ENCODE measurements around the gene FAM136A.

Gene FAM136A

DNA sequence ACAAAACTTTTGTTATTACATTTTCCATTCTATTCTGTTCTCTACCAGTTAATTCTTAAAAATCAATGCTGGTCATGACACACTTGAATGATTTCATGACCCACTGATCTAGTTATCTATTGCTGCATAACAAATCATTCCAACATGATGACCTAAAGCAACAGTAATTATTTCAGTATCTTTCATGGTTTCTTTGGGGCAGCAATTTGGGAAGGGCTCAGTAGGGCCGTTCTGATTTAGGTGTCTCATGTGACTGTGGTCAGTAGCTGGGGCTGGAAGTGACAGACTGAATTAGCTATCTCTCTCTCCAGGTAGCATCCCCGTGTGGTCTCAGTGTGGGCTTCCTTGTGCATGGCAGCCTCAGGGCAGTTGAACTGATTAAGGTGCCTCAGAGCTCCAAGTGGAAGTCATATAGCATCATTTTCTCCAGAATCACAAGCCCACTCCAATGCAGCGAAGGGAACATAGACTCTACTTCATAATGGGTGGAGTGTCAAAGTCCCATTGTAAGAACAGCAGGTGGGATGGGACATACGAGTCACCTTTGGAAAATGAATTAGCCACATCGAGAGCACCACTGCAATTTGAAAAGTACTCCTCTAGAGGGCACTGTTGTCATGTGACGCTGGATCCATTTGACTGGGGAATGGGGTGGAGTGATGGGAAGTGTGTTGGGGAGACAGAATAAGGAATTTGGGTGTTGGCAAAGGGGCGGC, 39.1 kb upstream of the FAM136A start:
- H2BK5ac ChIP-seq (ENCODE audit: low read length) = no peak overlapping the region
- no peak overlapping the region for H3K56ac ChIP-seq (ENCODE audit: low read length)
- no peak overlapping the region for H4K5ac ChIP-seq (ENCODE audit: low read length)
- no peak overlapping the region for H3K23ac ChIP-seq (ENCODE audit: low read length)
- H3K36me3 ChIP-seq (ENCODE audit: control insufficient read depth, insufficient read depth, low read length) = no peaks in the 10 kb centered on the region
- H3K4me1 ChIP-seq (ENCODE audit: control insufficient read depth, low read depth, low read length) = no peaks in the 10 kb centered on the region
- H2AK5ac ChIP-seq (ENCODE audit: low read length) = no peak overlapping the region
- H3K27ac ChIP-seq (ENCODE audit: low read depth, low read length) = no peak overlapping the region
- H3K79me1 ChIP-seq (ENCODE audit: low read length) = no peaks in the 10 kb centered on the region
- no peak overlapping the region for H3K18ac ChIP-seq (ENCODE audit: low read length)
- H3K27me3 ChIP-seq (ENCODE audit: insufficient read depth, low read length, poor library complexity) = no peaks in the 10 kb centered on the region
- no peak overlapping the region for H2BK15ac ChIP-seq (replicated peaks; ENCODE audit: low read depth)
- H2BK120ac ChIP-seq (ENCODE audit: low read depth, low read length) = no peak overlapping the region
- WGBS (ENCODE audit: extremely low coverage, insufficient coverage, low lambda C conversion rate) = no CpG with 5 or more reads among the region's 7 CpGs
- H3K4ac ChIP-seq (ENCODE audit: low read depth, low read length) = no peak overlapping the region
- no peak overlapping the region for H3K4me3 ChIP-seq (ENCODE audit: low read length)
- no peak overlapping the region for H4K8ac ChIP-seq (ENCODE audit: low read depth, low read length)
- no peaks in the 10 kb centered on the region for H3K79me2 ChIP-seq (ENCODE audit: control insufficient read depth, insufficient read depth, low read length)
- peak; percentile 78 for DNase-seq
- no peak overlapping the region for H3K4me2 ChIP-seq (ENCODE audit: low read length)
- H3K9ac ChIP-seq (ENCODE audit: low read length) = no peak overlapping the region

DNA sequence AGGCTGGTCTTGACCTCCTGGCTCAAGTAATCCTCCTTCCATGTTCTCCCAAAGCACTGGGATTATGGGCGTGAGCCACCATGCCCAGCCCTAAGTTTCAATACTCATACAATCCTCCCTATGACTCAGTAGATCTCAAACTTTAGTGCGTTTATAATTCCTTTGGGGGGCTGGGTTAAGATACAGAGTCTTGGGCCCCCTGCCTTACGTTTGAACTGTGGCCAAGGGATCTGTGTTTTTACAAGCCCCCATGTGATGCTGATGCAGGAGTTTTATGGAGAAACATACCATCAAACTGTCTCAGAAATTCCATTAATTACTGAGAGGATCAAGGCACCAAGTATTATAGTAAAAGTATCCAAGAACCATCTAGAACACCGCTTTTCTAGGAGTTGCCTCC, 38.2 kb upstream of the FAM136A start:
- Histone ChIP-seq H3K23ac (ENCODE audit: low read length) (no peak overlapping the region), H2BK120ac (ENCODE audit: low read depth, low read length) (no peak overlapping the region)
- no CpG with 5 or more reads among the region's 4 CpGs for WGBS (ENCODE audit: extremely low coverage, insufficient coverage, low lambda C conversion rate)

DNA sequence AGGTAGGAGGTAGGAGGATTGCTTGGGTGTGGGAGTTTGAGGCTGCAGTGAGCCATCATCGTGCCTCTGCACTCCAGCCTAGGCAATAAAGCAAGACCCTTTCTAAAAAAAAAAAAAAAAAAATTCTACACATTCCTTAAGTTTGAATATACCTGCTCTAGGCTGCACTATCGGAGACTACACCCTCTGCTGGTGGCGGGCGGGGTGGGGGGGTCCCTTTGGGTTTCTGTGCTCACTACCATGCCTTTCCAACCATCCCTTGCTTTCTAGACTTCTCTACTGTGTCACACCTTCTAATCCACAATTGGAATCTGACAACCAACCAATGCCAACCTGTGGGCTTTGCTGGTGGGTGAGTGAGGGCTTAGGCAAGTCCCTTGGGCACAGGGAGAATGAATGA, 34.7 kb upstream of the FAM136A start:
- Histone ChIP-seq H4K5ac (ENCODE audit: low read length) (no peak overlapping the region), H4K8ac (ENCODE audit: low read depth, low read length) (no peak overlapping the region), H2BK5ac (ENCODE audit: low read length) (no peak overlapping the region), H2AK5ac (ENCODE audit: low read length) (no peak overlapping the region), H3K9ac (ENCODE audit: low read length) (no peak overlapping the region), H3K4me1 (ENCODE audit: control insufficient read depth, low read depth, low read length) (no peaks in the 10 kb centered on the region), H2BK120ac (ENCODE audit: low read depth, low read length) (no peak overlapping the region), H3K18ac (ENCODE audit: low read length) (no peak overlapping the region), H3K23ac (ENCODE audit: low read length) (no peak overlapping the region), H3K4me3 (ENCODE audit: low read length) (no peak overlapping the region), H2BK15ac (replicated peaks; ENCODE audit: low read depth) (no peak overlapping the region), H3K79me1 (ENCODE audit: low read length) (no peaks in the 10 kb centered on the region), H3K56ac (ENCODE audit: low read length) (no peak overlapping the region), H3K4ac (ENCODE audit: low read depth, low read length) (no peak overlapping the region), H3K27me3 (ENCODE audit: insufficient read depth, low read length, poor library complexity) (no peaks in the 10 kb centered on the region), H3K36me3 (ENCODE audit: control insufficient read depth, insufficient read depth, low read length) (no peaks in the 10 kb centered on the region), H3K4me2 (ENCODE audit: low read length) (no peak overlapping the region), H3K79me2 (ENCODE audit: control insufficient read depth, insufficient read depth, low read length) (no peaks in the 10 kb centered on the region), H3K27ac (ENCODE audit: low read depth, low read length) (no peak overlapping the region)
- no CpG with 5 or more reads among the region's 4 CpGs for WGBS (ENCODE audit: extremely low coverage, insufficient coverage, low lambda C conversion rate)
- no peak for DNase-seq

More for the DNA sequence above, 38.2 kb upstream of the FAM136A start:
- Histone ChIP-seq H3K36me3 (ENCODE audit: control insufficient read depth, insufficient read depth, low read length) (no peaks in the 10 kb centered on the region), H3K9ac (ENCODE audit: low read length) (no peak overlapping the region), H3K56ac (ENCODE audit: low read length) (no peak overlapping the region), H3K27ac (ENCODE audit: low read depth, low read length) (no peak overlapping the region), H2BK5ac (ENCODE audit: low read length) (no peak overlapping the region), H3K18ac (ENCODE audit: low read length) (no peak overlapping the region), H3K79me1 (ENCODE audit: low read length) (no peaks in the 10 kb centered on the region), H3K27me3 (ENCODE audit: insufficient read depth, low read length, poor library complexity) (no peaks in the 10 kb centered on the region), H4K5ac (ENCODE audit: low read length) (no peak overlapping the region), H3K4ac (ENCODE audit: low read depth, low read length) (no peak overlapping the region), H4K8ac (ENCODE audit: low read depth, low read length) (no peak overlapping the region), H2AK5ac (ENCODE audit: low read length) (no peak overlapping the region), H3K4me1 (ENCODE audit: control insufficient read depth, low read depth, low read length) (no peaks in the 10 kb centered on the region), H3K4me2 (ENCODE audit: low read length) (no peak overlapping the region), H2BK15ac (replicated peaks; ENCODE audit: low read depth) (no peak overlapping the region), H3K4me3 (ENCODE audit: low read length) (no peak overlapping the region), H3K79me2 (ENCODE audit: control insufficient read depth, insufficient read depth, low read length) (no peaks in the 10 kb centered on the region)
- DNase-seq = no peak

DNA sequence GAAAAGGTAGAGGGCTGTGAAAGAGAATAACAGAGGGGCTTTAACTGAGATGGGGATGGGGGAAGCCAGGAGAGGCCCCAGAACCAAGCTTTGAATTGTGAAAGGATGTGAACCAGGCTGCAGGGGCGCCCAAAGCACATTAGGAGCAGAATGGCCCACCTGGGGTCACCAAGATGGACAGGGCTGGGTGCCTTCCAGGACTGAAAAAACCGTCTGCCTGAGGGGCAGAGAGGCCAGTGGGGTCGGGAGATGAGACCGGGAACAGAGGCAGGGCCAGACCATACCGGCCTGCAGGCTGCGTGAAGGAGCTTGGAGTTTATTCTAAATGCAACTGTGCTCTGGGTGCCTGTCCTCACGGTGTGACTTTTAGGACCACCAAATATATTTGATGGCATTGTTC, 29.1 kb upstream of the FAM136A start:
- H3K4me3 ChIP-seq (ENCODE audit: low read length) = no peak overlapping the region
- no peak for DNase-seq
- no peaks in the 10 kb centered on the region for H3K27me3 ChIP-seq (ENCODE audit: insufficient read depth, low read length, poor library complexity)
- WGBS (ENCODE audit: extremely low coverage, insufficient coverage, low lambda C conversion rate) = no CpG with 5 or more reads among the region's 7 CpGs
- H3K27ac ChIP-seq (ENCODE audit: low read depth, low read length) = no peak overlapping the region
- H3K79me1 ChIP-seq (ENCODE audit: low read length) = no peaks in the 10 kb centered on the region
- no peak overlapping the region for H2BK5ac ChIP-seq (ENCODE audit: low read length)
- H3K79me2 ChIP-seq (ENCODE audit: control insufficient read depth, insufficient read depth, low read length) = no peaks in the 10 kb centered on the region
- H3K4me1 ChIP-seq (ENCODE audit: control insufficient read depth, low read depth, low read length) = no peaks in the 10 kb centered on the region
- no peak overlapping the region for H2BK15ac ChIP-seq (replicated peaks; ENCODE audit: low read depth)
- H3K36me3 ChIP-seq (ENCODE audit: control insufficient read depth, insufficient read depth, low read length) = no peaks in the 10 kb centered on the region
- no peak overlapping the region for H3K23ac ChIP-seq (ENCODE audit: low read length)
- no peak overlapping the region for H3K4me2 ChIP-seq (ENCODE audit: low read length)
- no peak overlapping the region for H3K56ac ChIP-seq (ENCODE audit: low read length)
- no peak overlapping the region for H3K4ac ChIP-seq (ENCODE audit: low read depth, low read length)
- H2BK120ac ChIP-seq (ENCODE audit: low read depth, low read length) = no peak overlapping the region
- H3K9ac ChIP-seq (ENCODE audit: low read length) = no peak overlapping the region
- no peak overlapping the region for H4K5ac ChIP-seq (ENCODE audit: low read length)
- H2AK5ac ChIP-seq (ENCODE audit: low read length) = no peak overlapping the region
- no peak overlapping the region for H3K18ac ChIP-seq (ENCODE audit: low read length)
- no peak overlapping the region for H4K8ac ChIP-seq (ENCODE audit: low read depth, low read length)

DNA sequence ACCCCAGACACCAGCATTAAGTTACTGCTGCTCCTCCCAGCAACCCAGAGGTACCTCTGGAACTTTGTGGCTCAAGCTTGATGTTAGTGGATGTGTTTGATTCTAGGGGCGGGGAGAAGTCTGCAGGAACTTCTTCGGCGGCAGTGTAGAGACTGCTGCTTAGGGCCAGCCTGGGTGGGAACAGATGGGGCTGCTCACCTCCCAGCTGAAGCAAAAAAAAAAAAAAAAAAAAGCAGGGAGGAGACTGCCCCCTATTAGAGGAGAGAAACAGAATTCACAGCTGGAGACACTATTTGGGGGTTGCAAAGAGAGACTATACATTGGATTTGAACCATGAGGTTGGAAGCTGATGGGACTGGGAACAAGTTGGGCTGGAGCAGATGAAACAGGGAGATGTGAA, 28.6 kb upstream of the FAM136A start:
- Histone ChIP-seq H2BK120ac (ENCODE audit: low read depth, low read length) (no peak overlapping the region), H2AK5ac (ENCODE audit: low read length) (no peak overlapping the region), H3K18ac (ENCODE audit: low read length) (no peak overlapping the region), H3K4me3 (ENCODE audit: low read length) (no peak overlapping the region), H3K27me3 (ENCODE audit: insufficient read depth, low read length, poor library complexity) (no peaks in the 10 kb centered on the region), H3K4me2 (ENCODE audit: low read length) (no peak overlapping the region), H3K36me3 (ENCODE audit: control insufficient read depth, insufficient read depth, low read length) (no peaks in the 10 kb centered on the region), H3K4me1 (ENCODE audit: control insufficient read depth, low read depth, low read length) (no peaks in the 10 kb centered on the region), H3K56ac (ENCODE audit: low read length) (no peak overlapping the region), H3K79me2 (ENCODE audit: control insufficient read depth, insufficient read depth, low read length) (no peaks in the 10 kb centered on the region), H3K9ac (ENCODE audit: low read length) (no peak overlapping the region), H3K4ac (ENCODE audit: low read depth, low read length) (no peak overlapping the region), H2BK5ac (ENCODE audit: low read length) (no peak overlapping the region), H3K23ac (ENCODE audit: low read length) (no peak overlapping the region), H3K27ac (ENCODE audit: low read depth, low read length) (no peak overlapping the region), H2BK15ac (replicated peaks; ENCODE audit: low read depth) (no peak overlapping the region), H4K5ac (ENCODE audit: low read length) (no peak overlapping the region), H4K8ac (ENCODE audit: low read depth, low read length) (no peak overlapping the region), H3K79me1 (ENCODE audit: low read length) (no peaks in the 10 kb centered on the region)
- WGBS (ENCODE audit: extremely low coverage, insufficient coverage, low lambda C conversion rate) = no CpG with 5 or more reads among the region's 3 CpGs
- no peak for DNase-seq
